PC-3 (cell line): ENCODE measurements around the gene POLDIP2.

Source experiments
- CTCF ChIP-seq: fragments of 300-600 bp; sonication (generic); conservative IDR thresholded peaks from 2 replicates; pipeline ENCODE4 v1.5.1; 2017; ENCODE audit warnings: antibody characterized with exemption, low read depth, mild to moderate bottlenecking, low read length
- EZH2 ChIP-seq: fragments of 300-600 bp; sonication (generic); IDR thresholded peaks from one replicate; pipeline ENCODE4 v1.6.1; 2017; ENCODE audit warnings: antibody characterized with exemption, mild to moderate bottlenecking, low read length; ENCODE audit not compliant: unreplicated experiment
- EZH2phosphoT487 ChIP-seq: fragments of 300-600 bp; sonication (generic); IDR thresholded peaks from 2 replicates; pipeline ENCODE4 v1.6.1; 2018; ENCODE audit warnings: mild to moderate bottlenecking, antibody characterized with exemption, low read length, borderline replicate concordance

- no peak for TF ChIP-seq CTCF
- no peak for TF ChIP-seq EZH2
- no peak for TF ChIP-seq EZH2phosphoT487
These were observed 41.3 kb downstream of the POLDIP2 start for GRCh38 chr17:28315846-28316705.
